Stimulated activated CD4-positive, alpha-beta T cell treated with anti-CD3 and anti-CD28 coated beads, Interleukin-12 subunit alpha, Interleukin-12 subunit beta, amount 100 ng/mL, for 24 hours (primary cell): ENCODE data around the gene NETO1.

Source experiments
- DNase-seq, 2 experiments: peaks; one replicate each; pipeline ENCODE4 v3.0.0-alpha.2; 2020; ENCODE audit warnings: low read depth in 2 of 2

Gene NETO1

DNA sequence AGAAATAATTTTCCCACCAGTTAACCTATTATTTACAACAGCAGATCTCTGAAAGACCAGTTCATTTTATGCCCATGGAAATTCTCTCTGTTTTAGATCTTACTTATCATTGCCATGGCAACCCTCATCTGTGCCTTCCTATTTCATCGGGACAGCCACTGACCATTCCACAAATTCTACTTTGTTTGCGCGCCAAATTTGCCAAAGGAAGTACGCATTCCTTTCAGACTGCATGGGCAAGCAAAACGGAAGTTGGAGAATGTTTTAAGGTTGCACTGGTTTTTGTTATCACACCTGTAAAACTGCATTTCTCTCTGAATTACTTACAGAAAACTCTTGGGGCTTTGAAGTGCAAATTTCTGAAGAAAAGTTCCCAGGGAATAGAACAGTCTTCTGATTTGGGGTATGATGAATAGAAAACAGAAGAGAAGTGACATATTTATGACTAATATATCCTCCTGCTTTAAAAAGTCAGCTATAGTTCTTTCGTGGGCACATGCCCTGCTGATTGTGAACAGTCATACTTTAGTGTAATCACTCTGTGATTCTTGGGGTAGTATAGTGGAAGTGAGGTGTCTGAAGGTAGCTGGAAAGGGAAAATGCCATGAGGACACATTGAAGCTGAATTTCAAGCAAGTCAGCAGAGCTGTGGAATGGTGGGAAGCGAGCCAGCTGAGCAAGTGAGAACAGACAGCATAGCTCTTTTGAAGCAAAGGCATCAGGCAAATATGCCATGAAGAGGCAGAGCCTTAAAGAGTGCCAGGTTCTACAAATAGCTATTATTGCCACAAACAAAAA is 20.9 kb downstream of the NETO1 start:
- no peak for DNase-seq

- DNase-seq = no peak
These were observed 24.0 kb downstream of the NETO1 start for GRCh38 chr18:72843743-72844142.

- DNase-seq = no peak
These were observed 27.7 kb downstream of the NETO1 start for GRCh38 chr18:72840109-72840508.

GRCh38 chr18:72834731-72835130 is 33.1 kb downstream of the NETO1 start:
- no peak for DNase-seq

- no peak for DNase-seq
These were observed 34.3 kb downstream of the NETO1 start for GRCh38 chr18:72833471-72833870.

- no peak for DNase-seq
These were observed 37.7 kb downstream of the NETO1 start for GRCh38 chr18:72830109-72830508.

DNA sequence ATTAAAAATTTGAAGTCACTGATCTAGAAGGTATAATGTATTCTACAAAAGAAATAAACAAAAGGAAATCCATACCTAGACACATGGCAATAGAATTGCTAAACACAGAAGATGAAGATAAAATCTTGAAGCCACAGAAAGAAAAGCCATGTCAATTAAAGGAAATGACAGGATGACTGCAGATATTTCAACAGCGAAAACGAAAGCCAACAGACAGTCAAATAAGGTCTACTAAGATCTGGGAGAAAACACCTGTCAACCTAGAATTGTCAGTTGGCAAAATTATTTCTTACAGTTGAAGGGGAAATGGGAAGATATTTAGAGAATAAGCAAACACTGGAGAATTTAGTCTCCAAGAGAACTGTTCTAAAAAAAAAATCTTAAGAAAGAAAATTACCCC is 39.2 kb downstream of the NETO1 start:
- no peak for DNase-seq

DNA sequence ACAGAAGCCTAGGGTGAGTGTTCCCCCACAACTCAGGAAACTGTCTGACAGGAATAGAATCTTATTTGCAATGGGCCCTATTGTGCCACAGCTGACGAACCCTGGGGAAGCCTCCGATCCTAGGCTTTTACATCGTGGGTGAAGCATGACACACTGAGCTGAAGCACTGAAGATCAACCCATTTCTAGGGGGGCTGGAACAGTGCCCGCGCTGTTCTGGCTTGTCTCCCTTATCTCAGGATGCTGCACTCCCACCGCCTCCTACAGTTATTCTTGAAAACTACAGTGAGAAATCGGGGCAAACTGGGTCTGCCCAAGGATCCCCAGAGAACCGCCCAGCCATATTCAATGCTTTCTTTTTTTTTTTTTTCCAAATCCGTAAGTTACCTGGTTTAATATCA is 41.1 kb downstream of the NETO1 start:
- DNase-seq = no peak

DNA sequence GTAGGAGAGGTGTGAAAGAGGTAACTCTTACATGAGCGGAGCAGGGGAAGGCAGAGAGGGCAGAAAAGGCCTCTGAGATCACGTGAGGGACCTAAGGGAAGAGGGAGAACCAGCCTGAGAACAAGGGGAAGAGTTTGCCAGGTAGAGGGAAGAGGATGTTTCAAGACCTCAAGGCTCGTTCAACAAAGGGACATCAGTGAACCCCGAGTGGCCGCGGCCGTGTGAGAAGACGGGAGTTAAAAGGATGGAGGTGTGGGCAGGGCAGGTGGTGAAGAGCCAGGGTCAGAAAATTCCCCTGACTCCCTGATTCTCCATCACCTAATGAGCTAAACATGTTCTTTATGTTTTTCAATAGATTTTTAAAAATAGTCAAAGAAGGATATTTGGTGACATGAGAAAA is 44.4 kb downstream of the NETO1 start:
- no peak for DNase-seq

GRCh38 chr18:72822202-72822601 is 45.6 kb downstream of the NETO1 start:
- no peak for DNase-seq

- DNase-seq = no peak
These were observed 47.2 kb downstream of the NETO1 start for GRCh38 chr18:72820571-72820970.

- no peak for DNase-seq
These were observed 48.7 kb downstream of the NETO1 start for GRCh38 chr18:72819050-72819449.

GRCh38 chr18:72811047-72811446 is 56.7 kb downstream of the NETO1 start:
- DNase-seq = no peak

GRCh38 chr18:72808680-72809079 is 59.1 kb downstream of the NETO1 start:
- DNase-seq = no peak

DNA sequence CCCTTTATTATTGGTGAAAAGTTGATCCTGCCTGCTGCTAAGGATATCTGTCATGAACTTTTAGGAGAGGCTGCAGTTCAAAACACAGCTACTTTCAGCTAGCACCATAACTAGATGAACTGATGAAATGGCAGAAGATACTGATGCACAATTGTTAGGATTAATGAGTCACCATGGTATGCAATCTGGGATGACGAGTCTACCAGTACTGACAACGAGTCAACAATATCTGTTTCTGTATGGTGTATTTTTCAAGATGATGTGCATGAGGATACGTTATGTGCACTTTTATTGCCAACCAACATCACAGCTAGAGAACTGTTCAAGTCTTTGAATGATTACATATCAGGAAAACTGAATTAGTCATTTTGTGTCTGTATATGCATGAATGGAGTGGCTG is 68.7 kb downstream of the NETO1 start:
- DNase-seq = no peak

GRCh38 chr18:72783530-72783929 is 84.3 kb downstream of the NETO1 start:
- no peak for DNase-seq

GRCh38 chr18:72774914-72775313 is 92.9 kb downstream of the NETO1 start:
- DNase-seq = no peak

DNA sequence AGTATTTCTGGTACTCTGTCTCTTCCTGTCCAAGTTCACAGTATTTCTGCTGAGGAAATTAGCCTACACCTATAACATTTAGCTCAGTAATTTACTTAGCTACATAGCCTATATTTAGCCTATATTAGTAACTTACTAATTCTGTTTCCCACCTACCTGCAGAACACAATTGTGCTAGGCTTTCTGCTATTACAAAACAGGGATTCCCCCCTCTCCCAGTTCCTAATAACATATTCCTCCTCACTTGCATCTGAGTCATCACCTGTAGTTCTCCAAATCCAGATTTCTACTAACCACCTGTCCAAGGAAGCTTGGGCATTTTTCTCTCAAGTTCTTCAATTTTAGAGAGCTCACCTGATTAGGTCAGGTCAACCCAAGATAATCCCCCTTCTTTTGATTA is 94.9 kb downstream of the NETO1 start:
- DNase-seq = no peak

GRCh38 chr18:72768681-72769229 is 99.0 kb downstream of the NETO1 start:
- DNase-seq = no peak

GRCh38 chr18:72762515-72763122 is 105.2 kb downstream of the NETO1 start:
- no peak for DNase-seq

- DNase-seq = no peak
These were observed 115.6 kb downstream of the NETO1 start for GRCh38 chr18:72752220-72752619.

- no peak for DNase-seq
These were observed 125.8 kb downstream of the NETO1 start for GRCh38 chr18:72742002-72742401.

DNA sequence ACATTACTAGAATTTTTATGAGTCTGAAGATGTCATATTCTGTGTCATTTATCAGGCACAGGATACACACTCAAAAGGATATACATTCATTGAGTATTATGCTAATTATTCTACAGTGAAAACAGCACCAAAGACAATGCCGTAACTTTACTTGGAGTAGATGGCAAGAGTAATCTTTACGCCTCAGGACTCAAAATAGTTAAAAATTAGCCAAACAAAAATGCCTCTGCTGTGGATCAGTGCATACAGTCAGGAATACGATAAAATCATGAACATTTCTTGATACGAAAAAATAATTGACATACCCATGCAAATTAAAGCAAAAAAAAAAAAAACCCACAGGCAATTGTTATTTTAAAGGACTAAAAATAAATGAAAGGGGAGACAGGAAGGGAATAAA is 129.7 kb downstream of the NETO1 start:
- DNase-seq = no peak
